ENCODE measurements around the gene TRAP1.
A peak's percentile ranks its signal among the peaks of the same experiment; 100 is the strongest.

TRAP1 gene

GRCh38 chr16:3706253-3707012 lies 10.9 kb downstream of the TRAP1 start:
- DNase-seq: no peak

- no peak for DNase-seq
These were observed 15.2 kb downstream of the TRAP1 start for GRCh38 chr16:3702082-3702481.

- DNase-seq: no peak
These were observed 15.8 kb downstream of the TRAP1 start for GRCh38 chr16:3701531-3701930.

DNA sequence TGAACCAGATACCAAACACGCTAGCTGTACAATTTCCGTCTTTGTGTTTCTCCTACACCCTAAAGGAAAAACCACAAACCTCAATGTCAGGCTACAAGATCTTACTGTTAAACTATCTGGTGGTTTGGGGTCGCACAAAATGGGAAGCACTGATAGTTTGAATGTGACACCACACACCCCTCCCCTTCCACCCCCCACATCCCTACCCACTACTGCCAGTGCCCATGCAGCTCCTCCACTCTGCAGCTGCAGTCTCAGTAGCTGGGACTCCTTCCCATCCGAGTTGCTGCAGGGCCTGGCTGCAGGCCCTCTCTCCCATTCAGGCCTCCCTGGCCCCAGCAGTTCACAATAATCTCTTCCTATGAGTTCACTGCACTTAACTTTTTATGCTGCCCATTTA lies 18.4 kb downstream of the TRAP1 start:
- no peak for DNase-seq

GRCh38 chr16:3696425-3697218 lies 20.7 kb downstream of the TRAP1 start:
- peak; percentile 43 for DNase-seq

DNA sequence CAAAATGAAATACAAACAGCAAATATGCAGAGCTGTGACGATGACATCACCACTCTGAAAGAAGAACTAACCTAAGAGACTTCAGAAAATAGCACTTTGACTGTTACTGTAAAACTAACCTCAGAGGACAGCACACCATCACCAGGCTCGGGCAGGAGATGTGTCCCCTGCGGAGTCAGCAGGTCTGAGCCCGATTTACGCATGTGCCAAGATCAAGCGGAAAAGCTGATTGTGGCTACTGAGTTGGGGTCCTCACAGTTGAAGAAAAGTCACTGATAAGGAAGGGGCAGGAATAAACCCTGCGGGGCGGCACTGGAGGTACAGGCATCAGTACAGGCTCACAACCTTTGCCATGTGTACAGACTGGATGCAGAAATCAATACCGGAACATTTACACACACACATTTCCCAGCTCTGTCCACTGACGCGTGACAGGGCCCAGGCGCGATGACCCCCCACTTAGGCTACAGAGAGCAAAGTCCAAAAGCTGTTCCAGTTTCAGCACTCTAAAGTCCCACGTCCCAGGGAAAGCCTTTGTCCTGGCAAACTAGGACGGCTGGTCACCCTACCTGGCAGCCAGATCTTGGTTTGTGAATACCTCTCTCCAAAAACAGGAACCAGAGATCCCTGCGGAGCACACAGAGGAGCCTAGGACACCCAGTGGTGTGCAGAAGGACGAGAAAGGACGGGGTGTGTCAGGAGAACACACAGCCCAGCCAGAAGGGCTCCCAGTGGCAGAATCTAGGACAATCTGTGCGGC lies 21.5 kb downstream of the TRAP1 start:
- peak; percentile 81 for DNase-seq

DNA sequence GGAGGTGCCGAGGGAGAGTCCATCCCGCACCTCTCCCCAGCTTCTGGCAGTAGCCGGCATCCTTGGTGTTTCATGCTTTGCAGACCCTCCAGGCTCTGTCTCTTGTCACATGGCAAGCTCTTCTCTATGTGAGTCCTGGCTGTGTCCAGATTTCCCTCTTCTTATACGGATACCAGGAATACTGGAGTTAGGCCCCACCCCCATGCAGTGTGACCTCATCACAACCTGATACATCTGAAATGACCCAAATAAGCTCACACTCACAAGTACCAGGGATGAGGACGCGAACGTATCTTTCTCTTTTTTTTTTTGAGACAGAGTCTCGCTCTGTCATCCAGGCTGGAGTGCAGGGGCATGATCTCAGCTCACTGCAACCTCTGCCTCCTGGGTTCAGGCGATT lies 23.3 kb downstream of the TRAP1 start:
- peak; percentile 23 for DNase-seq

- no peak for DNase-seq
These were observed 25.6 kb downstream of the TRAP1 start for GRCh38 chr16:3691761-3692160.

DNA sequence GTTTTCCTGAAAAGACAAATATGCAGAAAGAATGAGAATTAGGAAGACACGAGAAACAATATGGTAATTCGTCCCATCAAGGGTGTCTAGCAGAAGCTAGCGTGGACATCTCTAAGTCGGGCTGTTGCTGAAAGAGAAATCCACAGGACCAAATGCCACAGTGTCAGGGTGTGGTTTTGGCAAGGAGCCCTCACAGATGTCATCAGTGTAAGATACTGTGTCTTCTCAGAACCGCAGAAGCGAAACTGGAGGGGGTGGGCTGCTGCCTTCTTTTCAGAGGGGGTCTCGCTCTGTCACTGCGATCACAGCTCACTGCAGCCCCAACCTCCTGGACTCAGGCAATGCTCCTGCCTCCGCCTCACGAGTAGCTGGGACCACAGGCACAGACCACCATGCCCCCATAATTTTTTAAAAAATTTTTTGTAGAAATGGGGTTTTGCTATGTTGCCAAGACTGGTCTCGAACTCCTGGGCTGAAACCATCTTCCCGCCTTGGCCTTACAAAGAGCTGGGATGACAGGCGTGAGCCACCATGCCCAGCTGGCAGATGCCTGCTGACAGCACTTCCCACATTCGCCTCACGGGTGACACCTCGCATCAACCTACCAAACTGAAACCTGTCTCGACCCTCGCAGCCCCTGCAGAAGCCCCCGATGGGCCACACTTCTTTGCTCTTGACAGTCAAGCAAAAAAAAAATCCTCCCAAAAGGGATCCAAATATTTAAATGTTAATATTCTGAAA lies 26.2 kb downstream of the TRAP1 start:
- DNase-seq: no peak

DNA sequence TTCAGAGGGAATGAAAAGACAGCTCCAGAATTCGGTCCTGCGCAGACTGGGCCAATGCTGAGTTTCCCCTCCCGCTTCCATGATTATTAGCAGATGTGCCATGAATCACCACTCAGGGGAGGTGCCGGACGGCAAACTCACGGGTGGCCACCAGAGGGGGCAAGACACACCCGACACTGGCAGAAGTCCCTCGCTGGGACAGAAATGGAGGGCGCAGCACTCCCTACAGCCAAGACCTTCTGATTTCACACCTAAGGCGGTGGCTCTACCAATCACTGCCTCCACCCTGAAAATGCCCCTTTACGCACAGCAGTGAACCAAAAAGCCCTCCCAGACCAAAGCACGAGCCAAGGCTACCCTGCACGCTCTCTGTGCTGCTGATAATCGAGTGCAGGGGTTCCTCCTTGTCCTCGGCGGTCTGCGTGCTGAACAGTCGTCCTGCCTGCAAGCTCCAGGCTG lies 26.8 kb downstream of the TRAP1 start:
- peak; percentile 83 for DNase-seq

DNA sequence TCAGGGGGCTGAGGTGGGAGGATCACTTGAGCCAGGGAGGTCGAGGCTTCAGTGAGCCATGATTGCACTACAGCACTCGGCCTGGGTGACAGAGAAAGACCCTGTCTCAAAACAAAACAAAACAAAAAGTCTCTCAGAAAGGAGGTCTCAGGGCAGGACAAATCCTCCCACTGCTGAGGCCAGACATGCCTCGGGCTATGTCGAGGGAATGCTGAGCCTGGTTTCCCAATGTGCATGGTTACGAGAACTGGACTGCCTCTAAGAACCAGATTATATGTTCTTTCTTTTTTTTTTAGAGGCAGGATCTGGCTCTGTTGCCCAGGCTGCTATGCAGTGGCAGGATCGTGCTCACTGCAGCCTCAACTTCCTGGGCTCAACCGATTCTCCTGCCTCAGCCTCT lies 27.6 kb downstream of the TRAP1 start:
- DNase-seq: no peak

DNA sequence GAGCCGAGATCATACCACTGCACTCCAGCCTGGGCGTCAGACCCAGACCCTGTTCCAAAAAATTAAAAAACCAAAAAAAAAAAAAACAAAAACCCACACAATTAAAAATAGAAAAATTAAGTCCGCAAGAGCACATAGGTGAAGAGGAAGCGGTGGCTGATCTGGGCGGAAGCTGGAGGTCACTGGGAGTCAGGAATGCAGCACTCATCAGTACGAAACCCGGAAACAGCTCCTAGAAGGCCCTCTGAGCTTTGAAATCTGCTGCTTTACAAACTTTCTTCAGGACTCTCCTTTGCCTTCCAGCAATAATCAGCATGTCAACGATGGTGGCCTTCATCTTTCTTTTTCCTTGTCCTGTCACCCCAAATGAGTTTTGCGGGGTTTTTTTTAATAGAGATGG lies 29.5 kb downstream of the TRAP1 start:
- DNase-seq: no peak

DNA sequence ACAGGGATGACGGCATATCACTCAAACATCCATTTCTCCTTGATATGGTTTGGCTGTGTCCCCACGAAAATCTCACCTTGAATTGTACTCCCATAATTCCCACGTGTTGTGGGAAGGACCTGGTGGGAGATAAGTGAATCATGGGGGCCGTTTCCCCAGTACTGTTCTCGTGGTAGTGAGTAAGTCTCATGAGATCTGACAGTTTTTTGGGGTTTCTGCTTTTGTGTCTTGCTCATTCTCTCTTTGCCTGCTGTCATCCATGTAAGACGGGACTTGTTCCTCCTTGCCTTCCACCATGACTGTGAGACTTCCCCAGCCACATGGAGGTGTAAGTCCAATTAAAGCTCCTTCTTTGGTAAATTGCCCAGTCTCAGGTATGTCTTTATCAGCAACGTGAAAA lies 30.3 kb downstream of the TRAP1 start:
- DNase-seq: no peak

DNA sequence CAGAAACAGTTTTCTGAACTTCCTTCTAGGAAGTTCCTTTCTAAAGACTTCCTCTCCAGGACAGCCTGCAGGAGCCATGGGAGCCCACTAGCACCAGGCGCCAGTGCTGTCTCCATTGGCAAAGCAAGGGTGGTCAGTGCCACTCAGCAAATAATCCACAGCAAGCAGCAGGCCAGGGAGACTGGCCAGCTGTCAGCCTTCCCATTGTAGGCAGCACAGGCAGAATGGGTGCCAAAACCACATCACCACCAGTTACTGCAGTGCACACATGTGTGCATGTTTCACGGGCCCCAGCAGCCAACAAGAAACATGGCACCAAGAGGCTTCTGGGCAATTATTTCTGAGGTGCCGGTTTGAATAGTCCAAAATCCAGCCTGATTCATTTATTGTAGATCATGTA lies 36.1 kb downstream of the TRAP1 start:
- no peak for DNase-seq

DNA sequence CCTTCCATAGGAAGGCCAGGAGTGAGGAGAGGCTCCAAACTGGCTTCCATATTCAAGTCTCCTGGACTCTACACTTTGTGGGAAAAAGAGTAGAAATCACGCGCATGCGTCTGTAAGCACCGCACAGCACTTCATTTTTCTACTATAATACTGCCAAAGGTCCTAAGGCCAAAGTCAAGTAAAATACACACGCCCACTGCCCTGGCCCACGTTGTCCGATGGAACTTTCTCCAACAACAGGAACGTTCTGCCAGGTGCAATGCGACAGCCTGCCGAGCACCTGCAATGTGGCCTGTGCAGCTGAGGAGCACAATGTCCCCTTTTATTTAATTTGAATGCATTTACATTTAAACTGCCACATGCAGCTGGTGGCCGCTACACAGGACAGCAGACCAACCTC lies 39.3 kb downstream of the TRAP1 start:
- DNase-seq: no peak

DNA sequence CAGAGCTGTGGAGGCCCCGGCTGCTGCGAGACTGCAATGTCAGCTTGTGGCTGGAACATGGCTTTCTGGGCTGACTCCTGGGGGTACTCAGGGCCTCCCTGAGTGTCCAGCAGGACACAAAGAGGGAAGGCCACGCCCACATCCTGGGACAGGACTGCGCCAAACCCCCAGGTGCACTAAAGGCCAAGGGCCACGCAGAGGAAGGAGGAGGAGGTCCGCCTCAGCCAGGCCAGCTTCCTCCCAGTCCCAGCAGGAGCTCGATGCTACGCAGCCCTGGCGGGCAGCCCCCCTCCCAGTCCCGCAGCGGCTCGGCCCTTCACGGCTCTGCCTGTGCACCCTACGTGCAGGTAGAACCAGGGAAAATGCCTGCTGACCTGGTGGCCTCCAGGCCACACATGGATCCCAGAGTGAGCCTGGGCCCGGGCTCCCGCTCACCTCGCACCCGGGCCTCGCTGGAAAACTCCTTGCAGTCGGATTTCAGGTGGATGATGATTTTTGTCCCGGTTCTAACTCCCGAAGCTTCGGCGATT lies 41.7 kb downstream of the TRAP1 start:
- no peak for DNase-seq

DNA sequence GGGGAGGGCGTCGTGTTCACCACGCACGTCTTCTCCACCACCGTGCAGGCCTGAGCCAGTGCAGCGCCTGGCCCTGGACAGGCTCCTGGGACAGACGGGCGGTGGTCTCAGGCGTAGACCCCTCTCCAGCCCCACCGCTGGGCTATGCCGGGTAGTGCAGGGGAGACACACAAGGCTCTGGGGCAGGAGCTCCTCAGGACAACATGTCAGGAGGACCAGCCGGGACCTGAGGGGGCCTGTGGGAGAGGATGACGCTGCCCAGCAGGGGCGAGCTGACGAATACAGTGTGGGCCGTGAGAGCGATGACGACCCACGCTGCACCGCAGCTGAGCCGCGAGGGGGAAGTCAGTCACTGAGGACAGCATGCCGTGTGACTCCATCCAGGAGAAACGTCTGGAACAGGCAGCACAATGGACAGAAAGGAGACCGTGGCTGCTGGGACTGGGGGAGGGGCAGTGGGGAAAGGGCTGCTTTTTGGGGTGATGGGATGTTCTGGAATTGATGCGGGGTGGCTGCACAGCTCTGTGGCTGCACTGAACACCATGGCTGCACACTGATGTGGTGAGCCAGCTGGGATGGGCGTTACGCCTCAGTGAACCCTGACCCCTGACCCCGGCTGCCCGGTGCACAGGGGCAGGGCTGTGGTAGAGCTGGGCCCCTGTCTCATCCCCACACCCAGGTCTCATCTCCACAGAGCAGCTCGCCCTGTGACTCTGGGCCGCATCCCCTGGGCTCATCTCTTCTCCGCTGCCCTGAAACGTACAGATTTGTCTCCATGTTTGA lies 42.6 kb downstream of the TRAP1 start:
- DNase-seq: no peak

- DNase-seq: no peak
These were observed 43.5 kb downstream of the TRAP1 start for GRCh38 chr16:3673676-3674377.

DNA sequence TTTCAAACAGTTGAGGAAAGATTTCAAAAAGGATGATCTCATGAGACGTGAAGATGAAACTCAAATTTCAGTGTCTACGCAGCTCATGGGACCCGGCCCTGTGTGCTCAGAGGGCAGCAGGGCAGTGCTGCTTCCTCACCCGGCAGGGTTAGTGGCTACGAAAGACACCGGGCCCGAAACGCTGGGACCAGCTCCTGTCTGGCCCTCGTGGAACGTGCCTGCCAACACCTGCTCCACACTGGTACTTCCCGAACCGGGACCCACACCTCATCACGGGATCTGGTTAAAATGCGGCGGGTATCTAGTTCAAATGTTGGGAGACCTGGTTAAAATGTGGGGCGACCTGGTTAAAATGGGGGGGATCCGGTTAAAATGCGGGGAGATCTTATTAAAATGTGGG lies 44.1 kb downstream of the TRAP1 start:
- no peak for DNase-seq

DNA sequence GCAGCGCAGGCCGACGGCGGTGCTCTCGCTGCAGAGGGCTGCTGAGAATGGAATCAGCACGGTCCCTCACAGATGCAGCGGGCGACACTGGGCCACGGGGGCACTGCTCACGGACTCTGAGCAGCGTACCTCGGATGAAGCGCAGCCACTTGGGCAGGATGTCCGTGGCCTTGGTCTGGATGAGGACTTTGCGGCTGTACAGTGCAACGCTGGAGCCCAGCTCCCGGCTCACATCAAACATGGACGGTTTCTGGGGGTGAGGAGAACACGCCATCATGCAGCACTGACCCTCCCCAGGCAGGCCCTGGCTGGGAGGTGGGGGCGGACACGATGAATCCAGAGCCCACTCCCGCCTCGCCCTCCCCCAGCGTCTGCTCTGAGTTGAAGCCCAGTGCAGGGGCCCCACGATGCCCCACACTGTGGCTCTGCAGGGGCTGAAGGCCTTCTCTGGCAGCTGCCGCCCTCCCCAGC lies 44.7 kb downstream of the TRAP1 start:
- no peak for DNase-seq

- no peak for DNase-seq
These were observed 45.9 kb downstream of the TRAP1 start for GRCh38 chr16:3671424-3671823.
